Activated CD4-positive, alpha-beta T cell treated with anti-CD3 and anti-CD28 coated beads for 1 hour (primary cell): ENCODE results near the gene COLEC12.
"Not testable (repeated sequence)": the region's sequence is repeated elsewhere in the genome, so short reads cannot be mapped to it uniquely, and the experiment has no call there.

Experiments
- DNase-seq: peaks from one replicate; pipeline ENCODE4 v3.0.0-alpha.2; 2020

The COLEC12 gene

GRCh38 chr18:406677-407076 is 93.8 kb downstream of the COLEC12 start:
- no peak for DNase-seq

- not testable (repeated sequence) for DNase-seq
Observed at GRCh38 chr18:405006-405405, 95.5 kb downstream of the COLEC12 start.

GRCh38 chr18:404061-404636 is 96.4 kb downstream of the COLEC12 start:
- no peak for DNase-seq

- DNase-seq = no peak
Observed at GRCh38 chr18:402129-402528, 98.4 kb downstream of the COLEC12 start.

GRCh38 chr18:400456-400855 is 100.0 kb downstream of the COLEC12 start:
- DNase-seq = no peak

- DNase-seq = no peak
Observed at GRCh38 chr18:399631-400135, 100.8 kb downstream of the COLEC12 start.

GRCh38 chr18:398935-399630 is 101.4 kb downstream of the COLEC12 start:
- DNase-seq = no peak

GRCh38 chr18:396556-396955 is 103.9 kb downstream of the COLEC12 start:
- DNase-seq = no peak

GRCh38 chr18:396251-396555 is 104.3 kb downstream of the COLEC12 start:
- DNase-seq = no peak

GRCh38 chr18:395456-396250 is 104.8 kb downstream of the COLEC12 start:
- DNase-seq = no peak

GRCh38 chr18:394987-395362 is 105.5 kb downstream of the COLEC12 start:
- DNase-seq = no peak

- no peak for DNase-seq
Observed at GRCh38 chr18:394262-394986, 106.1 kb downstream of the COLEC12 start.

- DNase-seq = no peak
Observed at GRCh38 chr18:393574-393957, 106.9 kb downstream of the COLEC12 start.

- DNase-seq = no peak
Observed at GRCh38 chr18:392928-393573, 107.5 kb downstream of the COLEC12 start.

GRCh38 chr18:390741-391478 is 109.6 kb downstream of the COLEC12 start:
- no peak for DNase-seq

GRCh38 chr18:389658-390357 is 110.7 kb downstream of the COLEC12 start:
- no peak for DNase-seq

GRCh38 chr18:388200-388599 is 112.3 kb downstream of the COLEC12 start:
- DNase-seq = no peak

GRCh38 chr18:386994-387393 is 113.5 kb downstream of the COLEC12 start:
- no peak for DNase-seq

GRCh38 chr18:384897-385296 is 115.6 kb downstream of the COLEC12 start:
- no peak for DNase-seq

- DNase-seq = no peak
Observed at GRCh38 chr18:383135-383534, 117.4 kb downstream of the COLEC12 start.

GRCh38 chr18:382423-382984 is 118.0 kb downstream of the COLEC12 start:
- DNase-seq = no peak
